NCI-H1048 (cell line): Measurements from ENCODE around the gene TUBA4A.

Source experiments
- DNase-seq: peaks from one replicate; lab custom pipeline; 2025; lab: John Stamatoyannopoulos, UW

The TUBA4A gene

DNA sequence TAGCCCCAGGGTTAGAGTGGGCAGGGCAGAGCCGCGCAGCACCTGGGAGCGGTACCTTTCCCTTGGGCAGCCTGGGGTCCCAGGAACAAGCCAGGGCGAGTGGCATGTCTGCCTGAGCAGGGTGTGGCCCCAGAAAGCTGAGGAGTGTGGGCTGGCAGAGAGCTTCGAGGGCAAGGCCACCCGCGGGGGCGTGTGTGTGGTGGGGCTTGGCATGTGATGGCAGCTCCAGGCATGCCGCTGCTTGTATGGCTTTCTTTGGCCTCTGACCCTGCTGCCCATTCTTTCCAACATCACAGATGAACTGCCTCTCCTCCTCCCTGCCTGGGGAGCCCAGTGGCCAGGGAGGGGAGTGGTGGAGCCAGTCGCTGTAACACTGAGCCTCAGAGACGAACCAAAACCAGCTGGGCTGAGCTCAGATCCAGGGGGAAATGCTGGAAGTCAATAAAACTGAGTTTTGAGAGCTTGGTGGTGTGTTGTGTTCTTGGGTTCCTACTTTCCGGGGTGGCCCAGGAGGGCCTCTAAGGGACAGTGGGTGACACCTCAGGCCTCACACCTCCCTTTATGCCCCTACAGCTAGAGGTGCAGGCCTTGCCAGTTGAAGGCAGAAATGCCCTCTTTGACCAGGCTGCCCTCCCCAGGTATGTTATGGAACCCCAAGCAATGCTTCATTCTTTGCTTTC lies 32.9 kb upstream of the TUBA4A start:
- no peak for DNase-seq

DNA sequence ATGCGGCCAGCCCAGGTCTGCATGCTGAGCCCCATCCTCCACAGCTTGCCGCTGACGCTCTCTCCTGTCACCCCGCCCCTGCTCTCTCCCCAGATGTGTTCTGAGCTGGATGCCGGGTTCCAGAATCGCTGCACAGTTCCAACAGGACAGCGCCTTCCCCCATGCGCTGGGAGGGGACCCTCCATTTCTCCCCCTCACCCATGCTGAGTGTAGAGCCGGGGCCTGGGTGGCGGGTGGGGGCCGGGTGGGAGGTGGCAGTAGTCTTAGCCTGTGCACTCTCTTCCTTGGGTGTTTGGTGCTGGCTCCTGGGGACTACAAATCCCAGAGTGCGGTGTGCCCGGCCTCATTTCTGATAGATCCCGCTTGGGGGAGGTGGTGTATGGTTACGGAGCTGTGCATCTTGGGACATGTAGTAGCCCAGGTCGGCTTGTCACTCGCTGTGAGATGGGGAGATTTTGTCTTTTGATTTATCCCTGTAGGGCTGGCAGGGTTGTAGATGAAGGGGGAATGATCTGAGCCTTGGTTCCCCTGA lies 32.2 kb upstream of the TUBA4A start:
- DNase-seq = no peak

DNA sequence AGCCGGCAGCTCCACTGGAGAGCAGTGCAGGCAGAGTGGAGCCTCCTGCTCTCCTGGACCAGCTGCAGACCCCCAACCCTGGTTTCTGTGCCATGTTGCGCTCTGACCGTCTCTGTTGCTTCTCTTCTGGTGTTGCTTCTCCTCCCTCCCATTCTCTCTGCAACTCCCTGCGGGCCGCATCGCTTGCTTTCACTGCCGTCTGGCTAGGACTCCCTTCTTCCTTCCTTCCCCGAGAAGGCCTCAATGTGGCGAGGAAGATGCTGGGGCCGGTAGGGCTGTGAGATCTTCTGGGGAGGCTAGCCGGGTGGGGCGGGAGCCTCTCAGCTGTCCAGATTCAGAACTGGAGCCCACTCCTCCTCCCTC lies 31.6 kb upstream of the TUBA4A start:
- no peak for DNase-seq

DNA sequence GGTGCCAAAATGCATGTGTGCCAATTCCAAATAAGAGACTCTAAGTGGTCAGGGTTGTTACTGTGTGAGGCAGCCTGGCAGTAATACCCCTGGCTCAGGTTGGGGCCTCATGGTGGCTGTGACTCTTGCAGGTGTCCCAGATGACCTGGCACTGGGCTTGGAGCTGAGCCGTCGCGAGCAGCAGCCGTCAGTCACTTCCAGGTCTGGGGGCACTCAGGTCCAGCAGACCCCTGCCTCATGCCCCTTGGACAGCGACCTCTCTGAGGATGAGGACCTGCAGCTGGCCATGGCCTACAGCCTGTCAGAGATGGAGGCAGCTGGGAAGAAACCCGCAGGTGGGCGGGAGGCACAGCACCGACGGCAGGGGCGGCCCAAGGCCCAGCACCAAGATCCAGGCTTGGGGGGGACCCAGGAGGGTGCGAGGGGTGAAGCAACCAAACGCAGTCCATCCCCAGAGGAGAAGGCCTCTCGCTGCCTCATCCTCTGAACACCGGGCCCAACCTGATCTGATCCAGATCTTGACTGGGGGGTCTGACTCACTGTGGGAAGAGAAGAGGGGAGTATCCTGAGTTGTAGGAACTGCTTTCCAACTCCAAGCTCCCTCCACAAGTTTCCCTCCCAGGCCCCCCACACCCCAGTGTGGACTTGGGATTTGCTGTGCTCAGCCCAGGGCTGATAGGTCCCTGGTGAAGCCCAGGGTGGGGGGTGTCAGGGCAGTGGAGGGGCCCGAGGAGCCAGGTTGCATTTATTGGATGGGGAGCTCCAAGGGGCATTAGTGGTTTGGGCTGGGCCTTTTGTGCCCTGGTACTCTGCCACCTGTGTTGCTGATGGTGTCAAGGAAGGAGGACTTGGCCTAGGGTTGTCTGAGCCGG lies 31.0 kb upstream of the TUBA4A start:
- DNase-seq = no peak

DNA sequence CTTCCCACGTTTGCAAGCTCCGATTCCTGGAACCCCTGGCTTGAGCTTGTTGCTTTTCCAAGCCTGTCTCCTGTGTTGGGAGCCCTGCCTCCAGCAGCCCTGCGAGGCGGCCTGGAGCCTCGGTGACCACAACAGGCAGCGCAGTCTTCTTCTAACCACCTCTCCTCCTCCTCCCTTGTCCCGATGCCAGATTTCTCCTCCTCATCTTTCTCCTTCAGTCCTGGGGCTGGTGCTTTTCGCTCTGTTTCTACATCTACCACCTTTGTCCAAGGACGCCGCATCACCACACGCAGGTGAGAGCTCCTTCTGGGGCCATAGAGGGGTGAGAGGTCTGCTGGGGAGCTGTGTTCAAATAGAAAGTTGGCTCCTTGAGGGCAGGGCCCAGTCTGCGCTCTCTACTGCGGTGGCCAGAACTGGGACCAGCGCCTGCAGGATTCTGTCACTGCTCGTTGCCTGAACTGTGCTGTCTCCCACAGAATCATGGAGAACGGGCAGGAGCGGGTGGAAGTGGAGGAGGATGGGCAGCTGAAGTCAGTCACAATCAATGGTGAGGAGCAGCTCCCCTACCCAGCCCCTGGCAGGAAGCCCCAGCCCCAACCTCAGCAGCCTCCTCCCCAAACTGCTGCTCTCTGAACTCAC lies 29.3 kb upstream of the TUBA4A start:
- no peak for DNase-seq

DNA sequence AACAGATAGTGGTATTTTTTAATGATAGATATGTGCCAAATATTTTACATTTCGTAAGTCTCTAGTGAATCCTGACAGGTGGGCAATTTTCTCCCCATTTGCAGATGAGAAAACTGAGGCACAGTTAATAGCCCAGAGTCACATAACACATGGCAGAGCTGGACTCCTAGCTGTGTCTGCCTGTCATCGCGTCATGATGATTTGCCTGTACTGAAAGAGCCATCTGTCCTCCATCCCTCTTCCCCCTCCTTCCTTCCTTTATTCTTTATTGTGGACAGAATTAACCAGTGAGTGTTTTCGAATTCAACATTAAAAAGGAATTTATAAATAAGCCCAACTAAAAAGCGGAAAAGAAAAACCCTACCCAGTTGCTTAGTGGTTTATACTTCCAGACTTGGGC lies 28.7 kb upstream of the TUBA4A start:
- DNase-seq = no peak

DNA sequence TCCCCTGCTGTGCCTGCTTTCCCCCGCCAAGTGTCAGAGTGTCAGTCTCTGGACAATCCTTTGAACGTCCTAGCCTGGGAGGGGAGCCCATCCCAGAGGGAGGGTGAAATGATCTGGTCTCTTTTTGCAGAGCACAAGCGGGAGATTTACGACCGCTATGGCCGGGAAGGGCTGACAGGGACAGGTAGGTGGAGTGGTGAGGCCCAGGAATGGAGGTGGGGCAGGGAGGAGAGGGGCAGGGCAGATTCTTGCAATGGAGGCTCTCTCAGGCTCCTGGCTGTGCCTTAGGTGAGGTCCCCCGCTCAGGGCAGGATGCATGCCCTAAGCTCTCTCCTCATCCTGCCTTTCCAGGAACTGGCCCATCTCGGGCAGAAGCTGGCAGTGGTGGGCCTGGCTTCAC lies 27.9 kb upstream of the TUBA4A start:
- no peak for DNase-seq

DNA sequence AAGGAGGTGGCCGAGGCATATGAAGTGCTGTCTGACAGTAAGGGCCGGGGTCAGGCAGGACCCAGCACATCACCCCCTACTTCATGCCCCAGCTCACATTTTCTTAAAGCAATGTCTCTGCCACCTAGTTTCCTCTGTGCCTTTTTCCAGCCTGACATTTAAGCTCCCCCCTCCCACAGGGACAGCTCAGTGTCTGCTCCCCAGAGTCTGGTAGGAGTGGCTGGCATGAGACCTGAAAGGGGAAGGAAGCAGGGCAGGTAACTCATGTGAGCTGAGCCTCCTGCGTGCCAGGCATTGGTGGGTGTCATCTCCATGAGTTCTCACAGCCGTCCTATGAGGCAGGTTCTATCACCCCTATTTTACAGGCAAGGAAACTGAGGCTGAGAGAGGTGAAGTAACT lies 26.9 kb upstream of the TUBA4A start:
- no peak for DNase-seq

DNA sequence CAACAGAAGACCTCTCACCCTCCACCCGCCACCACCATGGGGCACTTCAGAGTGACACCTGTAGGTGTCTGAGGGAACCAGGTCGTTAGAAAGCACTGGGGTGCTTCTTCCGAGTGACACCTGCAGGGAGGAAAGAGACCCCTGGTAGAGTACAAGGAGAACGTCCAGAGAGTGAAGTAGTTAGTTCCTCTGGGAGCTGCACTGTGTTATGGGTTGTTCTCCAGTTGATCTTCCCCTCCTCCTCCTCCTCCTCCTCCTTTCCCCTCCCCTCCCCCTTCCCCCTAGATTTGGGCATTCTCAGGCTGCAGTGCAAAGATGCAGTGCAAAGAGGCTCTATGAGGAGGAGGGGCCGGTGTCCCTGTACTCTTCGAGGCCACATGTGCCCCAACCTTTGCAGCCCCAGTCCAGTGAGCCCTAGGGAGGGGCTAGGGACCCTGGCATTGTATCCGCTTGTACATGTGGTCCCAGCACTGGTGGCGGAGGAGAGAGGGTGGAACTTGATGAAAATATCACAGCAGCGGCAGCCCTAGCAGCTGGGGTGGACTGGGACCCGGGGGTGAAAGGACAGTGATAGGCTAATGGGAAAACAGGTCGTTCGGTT lies 26.3 kb upstream of the TUBA4A start:
- no peak for DNase-seq

DNA sequence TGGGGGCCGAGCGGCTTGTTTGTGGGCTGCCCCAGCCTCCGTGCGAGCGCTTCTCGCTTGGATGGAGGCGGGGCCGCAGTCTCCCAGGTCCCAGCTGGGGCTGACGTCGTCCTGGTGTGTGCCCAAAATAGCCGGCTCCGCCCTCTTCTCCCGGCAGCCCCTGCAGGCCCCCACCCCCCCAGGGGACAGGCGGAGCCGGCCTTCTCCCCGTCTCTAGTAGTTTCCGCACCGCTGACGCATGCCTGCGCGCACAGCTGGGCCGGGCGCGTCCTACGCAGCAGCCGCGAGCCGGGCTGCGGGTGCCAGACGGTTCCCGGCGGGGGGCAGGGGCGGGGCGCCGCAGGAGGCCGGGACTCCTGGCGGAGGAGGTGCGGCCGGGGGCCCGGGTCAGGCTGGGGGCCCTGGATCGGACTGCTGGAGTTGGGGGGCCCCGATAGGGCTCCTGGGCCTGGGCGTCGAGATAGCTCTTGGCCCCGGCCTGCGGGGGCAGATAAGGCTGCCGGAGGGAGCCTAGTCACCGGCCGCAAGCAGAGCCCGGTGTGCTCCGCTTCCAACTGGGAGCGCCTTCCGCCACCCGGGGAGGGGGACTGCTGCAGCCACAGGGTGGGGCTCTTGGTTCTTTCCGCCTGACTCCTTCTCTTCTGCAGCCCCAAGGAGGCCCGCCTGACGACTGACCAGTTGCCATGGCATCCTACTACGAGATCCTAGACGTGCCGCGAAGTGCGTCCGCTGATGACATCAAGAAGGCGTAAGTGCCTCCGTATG lies 25.6 kb upstream of the TUBA4A start, which contains the start of gene DNAJB2:
TSS of gene DNAJB2 (plus strand) at position 216 of the 765 bp plus-strand sequence. CDS start at position 684, 468 bp downstream.
- DNase-seq = peak; percentile 90

DNA sequence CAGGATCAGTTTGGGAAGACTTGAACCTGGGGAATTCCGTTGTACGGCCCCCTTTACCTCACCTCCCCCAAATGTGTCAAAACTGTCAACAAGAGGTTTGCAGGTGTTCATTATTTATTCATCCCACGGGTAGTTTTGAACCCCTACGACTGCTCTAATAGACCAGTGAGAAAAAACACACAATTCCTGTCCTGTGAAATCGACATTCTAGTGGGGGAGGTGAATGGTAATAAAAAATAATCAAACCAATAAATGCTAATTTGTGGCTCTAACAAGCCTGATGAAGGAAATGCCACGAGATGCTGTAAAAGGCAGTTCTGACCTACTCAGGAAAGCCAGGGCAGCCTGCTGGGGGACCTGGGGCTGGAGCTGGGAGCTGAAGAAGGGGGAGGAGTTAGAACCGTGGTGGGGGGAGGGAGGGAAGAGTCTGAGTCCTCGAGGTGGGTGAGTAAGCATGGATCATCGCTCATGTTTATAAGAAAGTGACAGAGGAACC lies 25.0 kb upstream of the TUBA4A start:
- no peak for DNase-seq

DNA sequence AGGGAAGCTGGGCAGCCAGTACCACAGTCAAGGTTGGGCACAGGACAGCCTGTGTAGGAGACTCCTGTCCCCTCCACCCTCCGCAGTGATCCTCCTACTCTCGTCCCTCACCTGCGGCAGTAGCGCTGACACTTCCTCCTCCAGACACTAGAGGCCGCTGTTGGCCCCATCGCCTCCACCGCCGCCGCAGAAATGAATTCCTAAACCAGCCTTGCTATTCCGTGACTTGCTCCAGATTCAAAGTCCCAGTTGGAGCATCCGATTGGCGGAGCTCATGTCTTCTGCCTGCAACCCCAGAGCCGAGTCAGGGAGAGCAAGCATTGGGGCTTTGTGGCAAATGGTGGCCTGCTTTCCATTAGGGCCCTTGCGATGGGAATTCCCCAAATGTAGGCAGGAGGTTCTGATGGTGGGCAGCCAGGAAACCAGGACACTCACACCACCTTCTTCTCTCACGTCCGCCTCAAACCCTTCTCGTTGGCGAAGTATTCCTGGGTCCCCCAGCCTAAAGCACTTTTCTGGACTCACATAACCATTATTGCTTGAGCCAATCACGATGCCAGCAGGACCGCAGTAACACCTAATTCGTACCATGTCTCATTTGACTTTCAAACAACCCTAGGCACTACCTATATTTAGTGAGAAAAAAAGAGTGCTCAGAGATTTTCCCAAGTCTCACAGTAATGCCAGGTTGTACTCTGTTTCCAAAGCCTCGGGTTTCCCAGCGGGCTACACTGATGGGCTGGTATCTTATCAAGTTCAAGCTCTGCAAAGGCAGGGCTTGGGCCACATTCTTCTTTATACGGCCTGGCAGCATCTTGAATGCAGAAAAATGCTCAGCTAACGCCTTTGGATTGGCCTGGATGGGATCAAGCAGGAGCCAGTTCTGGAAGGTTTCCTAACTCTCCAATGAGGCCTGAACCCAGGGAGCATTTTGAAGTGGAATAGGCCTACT lies 24.3 kb upstream of the TUBA4A start:
- no peak for DNase-seq

DNA sequence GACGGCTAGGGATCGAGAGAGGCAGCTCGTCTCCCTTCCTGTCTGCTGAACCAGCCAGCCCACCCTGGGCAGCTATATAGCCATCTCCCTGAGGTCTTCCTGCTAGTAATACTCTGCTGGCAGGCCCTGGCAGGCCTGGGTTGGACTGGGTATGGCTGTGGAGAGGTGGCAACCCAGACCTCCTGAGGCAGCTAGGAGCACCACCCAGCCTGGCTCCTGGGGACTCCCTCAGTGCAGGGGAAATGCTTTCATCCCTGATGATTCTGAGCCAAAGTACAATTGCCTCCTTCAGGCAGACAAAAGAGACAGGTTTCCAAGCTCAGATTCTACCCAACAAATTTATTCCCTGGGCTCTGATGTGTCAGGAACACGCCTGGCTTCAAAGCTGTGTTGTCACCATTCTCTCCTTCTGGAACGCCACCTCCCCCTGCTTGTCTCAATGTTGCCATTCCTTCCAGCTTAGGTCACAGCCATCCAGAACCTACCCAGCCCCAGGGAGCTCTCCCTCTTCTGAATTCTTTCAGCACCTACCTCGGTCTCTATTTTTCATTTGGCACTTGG lies 20.7 kb upstream of the TUBA4A start:
- DNase-seq = no peak

DNA sequence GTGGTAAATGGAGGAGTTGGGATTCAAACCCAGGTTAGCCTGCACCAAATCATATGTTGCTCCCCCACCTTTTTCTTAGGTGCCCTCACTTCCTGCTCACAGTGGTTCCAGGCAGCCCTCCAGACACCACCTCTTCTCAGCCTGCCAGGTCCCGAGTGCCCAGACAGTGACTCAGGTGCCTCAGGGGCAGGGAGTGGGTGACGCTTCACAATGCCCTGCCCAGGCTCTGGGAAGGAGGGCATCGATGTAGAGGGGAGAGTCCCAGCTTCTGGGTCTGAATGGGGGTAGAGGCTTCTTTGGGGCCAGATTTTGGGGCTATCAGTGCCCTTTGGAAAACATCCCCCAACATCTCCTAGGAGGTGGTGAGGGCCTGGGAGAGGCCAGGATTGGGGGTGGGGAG lies 20.2 kb upstream of the TUBA4A start:
- DNase-seq = no peak

DNA sequence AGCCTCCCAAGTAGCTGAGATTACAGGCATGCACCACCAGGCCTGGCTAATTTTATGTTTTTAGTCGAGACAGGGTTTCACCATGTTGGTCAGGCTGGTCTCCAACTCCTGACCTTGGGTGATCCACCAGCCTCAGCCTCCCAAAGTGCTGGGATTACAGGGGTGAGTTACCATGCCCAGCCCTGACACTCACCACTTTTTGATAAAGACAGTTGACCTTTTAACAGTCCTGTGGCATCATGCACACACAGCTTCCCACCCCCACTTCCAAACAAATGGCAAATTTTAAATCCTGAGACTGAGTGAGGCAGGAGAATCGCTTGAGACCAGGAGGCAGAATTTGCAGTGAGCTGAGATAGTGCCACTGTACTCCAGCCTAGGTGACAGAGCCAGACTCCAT lies 19.3 kb upstream of the TUBA4A start:
- no peak for DNase-seq

DNA sequence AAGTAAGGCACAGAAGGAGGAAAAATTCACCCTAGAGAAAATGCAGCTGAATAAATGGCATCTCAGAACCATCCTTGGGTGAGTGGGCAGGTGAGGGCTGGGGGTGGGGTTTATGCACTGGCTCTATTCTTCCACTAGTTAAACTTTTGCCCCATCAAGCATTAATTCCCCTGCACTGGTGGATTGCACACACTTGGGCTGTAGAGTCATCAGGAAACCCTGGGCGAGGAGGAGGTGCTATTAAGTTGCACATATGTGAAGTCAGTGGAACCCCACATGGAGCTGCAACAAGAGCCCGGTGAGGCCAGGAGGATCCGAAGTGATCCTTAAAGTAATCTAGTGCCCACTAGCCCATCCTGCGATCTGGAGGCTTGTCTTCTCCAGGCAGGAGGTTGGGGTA lies 18.6 kb upstream of the TUBA4A start:
- no peak for DNase-seq

DNA sequence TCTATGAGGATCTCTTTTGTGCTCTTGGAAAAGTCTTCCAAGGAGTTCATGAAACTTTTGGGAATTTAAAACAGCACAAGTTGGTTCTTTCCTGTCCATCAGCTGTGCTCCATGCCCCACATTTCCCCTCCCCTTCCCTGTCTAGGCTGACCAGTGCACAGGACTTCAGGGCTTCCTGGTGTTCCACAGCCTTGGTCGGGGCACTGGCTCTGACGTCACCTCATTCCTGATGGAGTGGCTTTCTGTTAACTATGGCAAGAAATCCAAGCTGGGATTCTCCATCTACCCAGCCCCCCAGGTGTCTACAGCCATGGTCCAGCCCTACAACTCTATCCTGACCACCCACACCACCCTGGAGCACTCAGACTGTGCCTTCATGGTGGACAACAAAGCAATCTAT lies 17.3 kb upstream of the TUBA4A start:
- no peak for DNase-seq

DNA sequence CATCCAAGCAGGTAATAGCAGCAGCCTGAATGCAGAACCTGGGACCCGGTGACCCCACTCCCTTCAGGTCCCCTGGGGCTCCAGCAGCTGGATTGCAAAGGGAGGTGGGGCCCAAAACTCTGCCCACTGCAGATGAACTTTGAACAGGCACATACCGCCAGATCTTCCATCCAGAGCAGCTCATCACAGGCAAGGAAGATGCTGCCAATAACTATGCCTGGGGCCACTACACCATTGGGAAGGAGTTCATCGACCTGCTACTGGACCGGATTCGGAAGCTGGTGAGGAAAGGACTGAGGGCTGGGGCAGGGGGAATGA lies 16.3 kb upstream of the TUBA4A start:
- no peak for DNase-seq

DNA sequence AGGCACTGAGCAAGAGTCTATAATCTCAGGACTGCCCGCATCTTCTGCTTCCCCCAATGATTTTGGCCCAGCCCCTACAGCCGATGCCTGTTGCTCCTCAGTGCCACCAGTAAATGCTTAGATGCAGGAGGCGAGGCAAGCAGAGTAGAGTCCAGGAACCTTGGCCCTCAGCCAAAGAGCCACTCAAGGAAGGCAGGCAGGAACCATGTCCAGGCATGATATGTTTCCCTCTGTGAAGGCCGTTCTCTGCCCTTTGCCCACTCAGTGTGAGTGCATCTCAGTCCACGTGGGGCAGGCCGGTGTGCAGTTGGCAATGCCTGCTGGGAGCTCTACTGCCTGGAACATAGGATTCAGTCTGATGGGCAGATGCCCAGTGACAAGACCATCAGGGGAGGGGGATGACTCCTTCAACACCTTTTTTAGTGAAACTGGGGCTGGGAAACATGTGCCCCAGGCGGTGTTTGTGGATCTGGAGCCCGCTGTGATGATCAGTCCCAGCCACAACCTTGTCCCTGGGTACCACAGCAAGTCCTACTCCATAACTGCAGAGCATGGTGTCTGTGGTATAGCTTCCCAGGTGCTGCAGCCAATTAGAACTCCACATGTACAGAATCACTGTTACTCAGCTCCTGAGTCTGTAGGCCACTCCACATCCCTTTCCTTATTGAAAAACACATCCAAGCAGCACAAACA lies 15.8 kb upstream of the TUBA4A start:
- no peak for DNase-seq

DNA sequence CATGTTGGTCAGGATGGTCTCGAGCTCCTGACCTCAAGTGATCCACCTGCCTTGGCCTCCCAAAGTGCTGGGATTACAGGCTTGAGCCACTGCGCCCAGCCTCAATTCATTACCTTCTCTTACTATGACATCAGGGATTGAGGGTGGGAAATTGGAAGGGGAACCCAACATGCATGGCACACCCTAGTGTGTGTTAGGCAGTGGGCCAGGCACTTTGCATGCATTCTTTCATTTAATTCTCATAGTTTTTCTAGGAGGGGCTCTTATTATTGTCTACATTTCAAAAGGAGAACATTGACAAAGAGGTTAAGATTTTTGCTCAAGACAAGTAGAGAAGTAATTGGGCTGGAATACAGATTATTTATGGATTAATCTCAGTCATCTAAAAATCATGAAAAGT lies 14.6 kb upstream of the TUBA4A start:
- DNase-seq = no peak
